AG09309 (cell line): ENCODE results near the gene NDRG3.

ENCODE experiments used
- DNase-seq: peaks from one replicate; pipeline ENCODE4 v3.0.0-alpha.2; 2010; ENCODE audit warnings: low read depth
- H3K4me3 ChIP-seq: 2 replicates; pipeline ENCODE4 v1.5.1; 2011; ENCODE audit warnings: mild to moderate bottlenecking, low read depth, low read length, moderate library complexity; ENCODE audit not compliant: control insufficient read depth
- CTCF ChIP-seq: IDR thresholded peaks from 2 replicates; pipeline ENCODE4 v1.5.1; 2011; ENCODE audit warnings: mild to moderate bottlenecking, low read depth, low read length, inconsistent platforms; ENCODE audit not compliant: insufficient read depth, control insufficient read depth; ENCODE audit errors: missing control alignments

Gene NDRG3

GRCh38 chr20:36736451-36737182 is 9.3 kb downstream of the NDRG3 start:
- DNase-seq, result no peak
- TF ChIP-seq CTCF, result no peak
- no peak overlapping the region for H3K4me3 ChIP-seq

- no peak for DNase-seq
- no peak overlapping the region for H3K4me3 ChIP-seq
- TF ChIP-seq CTCF, result no peak
These were observed 13.4 kb downstream of the NDRG3 start for GRCh38 chr20:36732456-36732855.

GRCh38 chr20:36728986-36729385 is 16.9 kb downstream of the NDRG3 start:
- DNase-seq, result no peak
- TF ChIP-seq CTCF, result no peak
- H3K4me3 ChIP-seq, result no peak overlapping the region

GRCh38 chr20:36726168-36726567 is 19.7 kb downstream of the NDRG3 start:
- no peak for TF ChIP-seq CTCF
- no peak for DNase-seq
- no peak overlapping the region for H3K4me3 ChIP-seq

GRCh38 chr20:36720510-36720909 is 25.4 kb downstream of the NDRG3 start:
- no peak for TF ChIP-seq CTCF
- no peak for DNase-seq
- H3K4me3 ChIP-seq, result no peak overlapping the region

- no peak for DNase-seq
These were observed 28.2 kb downstream of the NDRG3 start for GRCh38 chr20:36717657-36718056.

More at GRCh38 chr20:36717657-36718056, 28.2 kb downstream of the NDRG3 start:
- TF ChIP-seq CTCF, result peak; percentile 23
- no peak overlapping the region for H3K4me3 ChIP-seq
